GM21447 (cell line): ENCODE measurements around the gene KRT17.
"Not testable (repeated sequence)": the region's sequence is repeated elsewhere in the genome, so short reads cannot be mapped to it uniquely, and the experiment has no call there.

ENCODE experiments used
- ATAC-seq: cut with Tn5 transposase; IDR thresholded peaks from one replicate; pipeline ENCODE4 v1.9.1; 2021; ENCODE audit not compliant: unreplicated experiment

KRT17 gene

GRCh38 chr17:41635121-41636097, 11.0 kb upstream of the KRT17 start:
- no peak for ATAC-seq

GRCh38 chr17:41634639-41635038, 10.3 kb upstream of the KRT17 start:
- no peak for ATAC-seq

GRCh38 chr17:41633556-41634199, 9.3 kb upstream of the KRT17 start:
- no peak for ATAC-seq

- no peak for ATAC-seq
Measured at GRCh38 chr17:41632482-41633105, 8.2 kb upstream of the KRT17 start.

- no peak for ATAC-seq
Measured at GRCh38 chr17:41631898-41632285, 7.5 kb upstream of the KRT17 start.

GRCh38 chr17:41631025-41631897, 6.9 kb upstream of the KRT17 start:
- ATAC-seq, result no peak

- no peak for ATAC-seq
Measured at GRCh38 chr17:41629826-41630670, 5.7 kb upstream of the KRT17 start.

- no peak for ATAC-seq
Measured at GRCh38 chr17:41629316-41629715, 4.9 kb upstream of the KRT17 start.

GRCh38 chr17:41628621-41629255, 4.4 kb upstream of the KRT17 start:
- ATAC-seq, result not testable (repeated sequence)

GRCh38 chr17:41628073-41628370, 3.6 kb upstream of the KRT17 start:
- not testable (repeated sequence) for ATAC-seq

GRCh38 chr17:41627316-41628072, 3.1 kb upstream of the KRT17 start:
- ATAC-seq, result no peak

GRCh38 chr17:41626914-41627295, 2.5 kb upstream of the KRT17 start:
- not testable (repeated sequence) for ATAC-seq

GRCh38 chr17:41626028-41626913, 1.9 kb upstream of the KRT17 start:
- ATAC-seq, result not testable (repeated sequence)

GRCh38 chr17:41625602-41626001, 1.2 kb upstream of the KRT17 start:
- no peak for ATAC-seq

- not testable (repeated sequence) for ATAC-seq
Measured at GRCh38 chr17:41623184-41623861, 1.1 kb downstream of the KRT17 start.

- not testable (repeated sequence) for ATAC-seq
Measured at GRCh38 chr17:41622340-41623183, 1.8 kb downstream of the KRT17 start.
